ENCODE results near the gene SLC9A8. TPM values are rescaled to one million over a fixed set of nuclear protein-coding genes. Genes with fewer than 3 reads are reported as not detected.

Gene SLC9A8
- total RNA-seq, 1 experiment from 2014 or later, result 6.5 TPM

- no peaks in the 10 kb centered on the region for H3K9me3 Mint-ChIP-seq
- POLR2A ChIA-PET, result interaction anchor here (0.5 kb wide), 1 partner anchor 300 kb away, joined by 3 read pairs; no protein-coding TSS in a partner anchor
- CTCF ChIA-PET, result no interaction called here
- no peak for ATAC-seq
- DNase-seq (ENCODE audit: low spot score), result no peak
- no peak overlapping the region for H3K27ac Mint-ChIP-seq
- no peak overlapping the region for H3K4me3 Mint-ChIP-seq
- TF ChIP-seq ESRRA (CRISPR knock-in tag; IDR thresholded peaks at IDR 0.05; ENCODE audit: borderline replicate concordance) (no peak), ZNF138 (CRISPR knock-in tag; conservative IDR thresholded peaks at IDR 0.05) (no peak), PRDM15 (CRISPR knock-in tag; IDR thresholded peaks at IDR 0.05) (no peak), ZSCAN18 (CRISPR knock-in tag; IDR thresholded peaks at IDR 0.05) (no peak), IRF1 (CRISPR knock-in tag; IDR thresholded peaks at IDR 0.05) (no peak), NR3C1 (CRISPR knock-in tag; conservative IDR thresholded peaks at IDR 0.05; ENCODE audit: low read depth) (no peak), USF1 (CRISPR knock-in tag; IDR thresholded peaks at IDR 0.05) (no peak), ATF1 (CRISPR knock-in tag; IDR thresholded peaks at IDR 0.05) (no peak), CTCF (IDR thresholded peaks at IDR 0.05) (no peak)
- H3K36me3 Mint-ChIP-seq, result no peaks in the 10 kb centered on the region
- H3K27me3 Mint-ChIP-seq (ENCODE audit: low read depth), result no peaks in the 10 kb centered on the region
- no peaks in the 10 kb centered on the region for H3K4me1 Mint-ChIP-seq
Observed at GRCh38 chr20:49878977-49879376, 66.3 kb downstream of the SLC9A8 start.

GRCh38 chr20:49880177-49880576 is 67.5 kb downstream of the SLC9A8 start:
- Mint-ChIP-seq H3K27me3 (ENCODE audit: low read depth) (no peaks in the 10 kb centered on the region), H3K36me3 (no peaks in the 10 kb centered on the region), H3K27ac (no peak overlapping the region), H3K4me1 (no peaks in the 10 kb centered on the region), H3K4me3 (no peak overlapping the region), H3K9me3 (no peaks in the 10 kb centered on the region)
- ChIA-PET CTCF (no interaction called here), POLR2A (interaction anchor here (0.7 kb wide), 1 partner anchor 414 kb away, joined by 7 read pairs; no protein-coding TSS in a partner anchor)
- DNase-seq (ENCODE audit: low spot score) (no peak), ATAC-seq (no peak)
- TF ChIP-seq CREM (CRISPR knock-in tag; IDR thresholded peaks at IDR 0.05) (no peak), ATF1 (CRISPR knock-in tag; IDR thresholded peaks at IDR 0.05) (no peak), ZNF512 (CRISPR knock-in tag; IDR thresholded peaks at IDR 0.05; ENCODE audit: borderline replicate concordance) (no peak), ESRRA (CRISPR knock-in tag; IDR thresholded peaks at IDR 0.05; ENCODE audit: borderline replicate concordance) (no peak), E2F5 (CRISPR knock-in tag; IDR thresholded peaks at IDR 0.05) (no peak), ZNF396 (CRISPR knock-in tag; IDR thresholded peaks at IDR 0.05; ENCODE audit: borderline replicate concordance) (no peak), SMAD4 (CRISPR knock-in tag; IDR thresholded peaks at IDR 0.05) (no peak)
